ENCODE results near the gene TCF12.
"Not testable (repeated sequence)": the region's sequence is repeated elsewhere in the genome, so short reads cannot be mapped to it uniquely, and the experiment has no call there.

The TCF12 gene

GRCh38 chr15:56980473-56980872, 62.0 kb downstream of the TCF12 start:
- no peak for DNase-seq

- DNase-seq, result no peak
Measured at GRCh38 chr15:56981160-56981559, 62.7 kb downstream of the TCF12 start.

- DNase-seq, result no peak
Measured at GRCh38 chr15:56982987-56983386, 64.5 kb downstream of the TCF12 start.

- DNase-seq, result no peak
Measured at GRCh38 chr15:56984681-56985481, 66.4 kb downstream of the TCF12 start.

- DNase-seq, result no peak
Measured at GRCh38 chr15:56985856-56986255, 67.4 kb downstream of the TCF12 start.

- no peak for DNase-seq
Measured at GRCh38 chr15:56987286-56987685, 68.8 kb downstream of the TCF12 start.

GRCh38 chr15:56988219-56988618, 69.8 kb downstream of the TCF12 start:
- no peak for DNase-seq

GRCh38 chr15:56989411-56989924, 71.0 kb downstream of the TCF12 start:
- DNase-seq, result no peak

- no peak for DNase-seq
Measured at GRCh38 chr15:56991017-56991416, 72.6 kb downstream of the TCF12 start.

GRCh38 chr15:56992725-56993124, 74.3 kb downstream of the TCF12 start:
- no peak for DNase-seq

GRCh38 chr15:56994280-56994679, 75.8 kb downstream of the TCF12 start:
- no peak for DNase-seq

GRCh38 chr15:56996093-56996492, 77.6 kb downstream of the TCF12 start:
- DNase-seq, result no peak

GRCh38 chr15:56996746-56997470, 78.5 kb downstream of the TCF12 start:
- DNase-seq, result no peak

- no peak for DNase-seq
Measured at GRCh38 chr15:57003418-57003817, 85.0 kb downstream of the TCF12 start.

GRCh38 chr15:57005244-57005643, 86.8 kb downstream of the TCF12 start:
- DNase-seq, result no peak

- not testable (repeated sequence) for DNase-seq
Measured at GRCh38 chr15:57007797-57008196, 89.4 kb downstream of the TCF12 start.

GRCh38 chr15:57010724-57011123, 92.3 kb downstream of the TCF12 start:
- DNase-seq, result no peak

- DNase-seq, result no peak
Measured at GRCh38 chr15:57012556-57012955, 94.1 kb downstream of the TCF12 start.

GRCh38 chr15:57014896-57015295, 96.5 kb downstream of the TCF12 start:
- DNase-seq, result not testable (repeated sequence)

- DNase-seq, result no peak
Measured at GRCh38 chr15:57015360-57015759, 96.9 kb downstream of the TCF12 start.

GRCh38 chr15:57015897-57016296, 97.5 kb downstream of the TCF12 start:
- DNase-seq, result no peak

- DNase-seq, result peak in 1 of 2 experiments; percentile 18
Measured at GRCh38 chr15:57017024-57017423, 98.6 kb downstream of the TCF12 start.

GRCh38 chr15:57018151-57018550, 99.7 kb downstream of the TCF12 start:
- DNase-seq, result no peak

Data from NCI-H2081 (cell line).